Measurements from ENCODE around the gene NR1D1. TPM values are rescaled to one million over a fixed set of nuclear protein-coding genes. Genes with fewer than 3 reads are reported as not detected.

Gene NR1D1
- polyA plus RNA-seq, 1 donor (not counting 4 experiments of a cell fraction or from before 2014, with no cell fraction given): 1.0 TPM

DNA sequence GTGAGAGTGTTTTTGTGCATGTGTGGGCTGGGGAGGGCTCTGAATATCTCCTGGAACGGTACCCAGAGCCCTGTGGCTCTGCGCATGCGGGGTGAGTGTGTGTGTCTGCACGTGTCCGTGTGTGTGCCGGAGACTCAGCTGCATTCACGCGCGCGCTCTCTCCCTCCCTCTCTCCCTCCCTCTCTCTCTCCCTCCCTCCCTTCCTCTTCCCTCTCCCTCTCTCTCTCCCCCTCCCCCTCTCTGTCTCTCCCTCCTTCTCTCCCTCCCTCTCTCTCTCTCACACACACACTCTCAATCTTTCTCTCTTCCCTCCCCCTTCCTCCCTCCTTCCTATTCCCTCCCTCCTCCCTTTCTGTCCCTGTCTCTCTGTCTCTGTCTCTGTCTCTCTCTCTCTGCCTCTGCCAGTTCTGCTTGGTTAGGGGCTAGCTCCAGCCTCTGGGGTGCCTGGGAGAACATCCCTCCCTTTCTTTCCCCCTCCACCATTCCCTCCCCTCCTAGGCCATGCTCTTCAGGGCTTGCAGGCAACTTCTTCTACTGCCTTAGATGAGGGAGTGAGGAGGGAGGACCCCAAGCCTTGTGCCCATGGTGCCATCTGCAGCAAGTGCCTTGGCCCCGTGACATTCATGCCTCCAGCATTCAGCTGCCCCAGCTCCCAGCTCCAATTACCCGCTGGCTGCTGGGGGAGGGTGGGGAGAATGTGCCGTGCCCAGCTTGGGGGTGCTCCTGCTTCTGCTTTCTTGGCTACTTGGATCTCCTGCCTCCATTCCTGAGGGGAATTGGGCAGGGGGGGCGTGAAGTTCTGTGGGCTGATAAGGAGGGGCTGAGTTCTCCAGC lies 31.3 kb downstream of the NR1D1 start:
- FAIRE-seq (peak; percentile 88), DNase-seq (ENCODE audit: low read depth, low spot score) (peak; percentile 75)
- no peaks in the 10 kb centered on the region for H4K20me1 ChIP-seq (ENCODE audit: control insufficient read depth, extremely low read depth, insufficient read depth, low read length)
- no peaks in the 10 kb centered on the region for H3K79me2 ChIP-seq (ENCODE audit: control insufficient read depth, insufficient read depth, low read length)
- dilution Hi-C loops (cut with MboI; ENCODE audit: extremely low pct_ligation_motif_present, low sequenced_read_pairs): no loop called here
- TF ChIP-seq, protein P1, sequence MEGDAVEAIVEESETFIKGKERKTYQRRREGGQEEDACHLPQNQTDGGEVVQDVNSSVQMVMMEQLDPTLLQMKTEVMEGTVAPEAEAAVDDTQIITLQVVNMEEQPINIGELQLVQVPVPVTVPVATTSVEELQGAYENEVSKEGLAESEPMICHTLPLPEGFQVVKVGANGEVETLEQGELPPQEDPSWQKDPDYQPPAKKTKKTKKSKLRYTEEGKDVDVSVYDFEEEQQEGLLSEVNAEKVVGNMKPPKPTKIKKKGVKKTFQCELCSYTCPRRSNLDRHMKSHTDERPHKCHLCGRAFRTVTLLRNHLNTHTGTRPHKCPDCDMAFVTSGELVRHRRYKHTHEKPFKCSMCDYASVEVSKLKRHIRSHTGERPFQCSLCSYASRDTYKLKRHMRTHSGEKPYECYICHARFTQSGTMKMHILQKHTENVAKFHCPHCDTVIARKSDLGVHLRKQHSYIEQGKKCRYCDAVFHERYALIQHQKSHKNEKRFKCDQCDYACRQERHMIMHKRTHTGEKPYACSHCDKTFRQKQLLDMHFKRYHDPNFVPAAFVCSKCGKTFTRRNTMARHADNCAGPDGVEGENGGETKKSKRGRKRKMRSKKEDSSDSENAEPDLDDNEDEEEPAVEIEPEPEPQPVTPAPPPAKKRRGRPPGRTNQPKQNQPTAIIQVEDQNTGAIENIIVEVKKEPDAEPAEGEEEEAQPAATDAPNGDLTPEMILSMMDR (optimal IDR thresholded peaks at IDR 0.05 in 1 of 3, IDR thresholded peaks at IDR 0.05 in 1 of 3, conservative IDR thresholded peaks at IDR 0.05 in 1 of 3; ENCODE audit: extremely low read depth in 1 of 3, insufficient read depth in 2 of 3, low read length in 3 of 3): no peak
- TF ChIP-seq EZH2 (IDR thresholded peaks at IDR 0.05; ENCODE audit: low read length): no peak
- H3K9me3 ChIP-seq (ENCODE audit: control insufficient read depth, low read depth, low read length): no peaks in the 10 kb centered on the region
- H3K9me1 ChIP-seq (ENCODE audit: control insufficient read depth, extremely low read depth, insufficient read depth, low read length): no peaks in the 10 kb centered on the region
- H2AFZ ChIP-seq (ENCODE audit: control insufficient read depth, low read length): peak overlapping the region; percentile 83
- peaks cover 60% of the 10 kb centered on the region for H3K4me1 ChIP-seq (ENCODE audit: control insufficient read depth, extremely low read depth, insufficient read depth, low read length)
- no peaks in the 10 kb centered on the region for H3K27me3 ChIP-seq (ENCODE audit: control insufficient read depth, extremely low read depth, insufficient read depth, low read length)
- peak overlapping the region; percentile 89 for H3K4me2 ChIP-seq (ENCODE audit: control insufficient read depth, extremely low read depth, insufficient read depth, low read depth, low read length)
- H3K27ac ChIP-seq (ENCODE audit: control insufficient read depth, insufficient read depth, low read length): peak overlapping the region; percentile 73
- H3K36me3 ChIP-seq (ENCODE audit: control insufficient read depth in 2 of 2, extremely low read depth in 1 of 2, insufficient read depth in 2 of 2, low read length in 2 of 2): no peaks in the 10 kb centered on the region
- peak overlapping the region; percentile 72 for H3K9ac ChIP-seq (ENCODE audit: control insufficient read depth, extremely low read depth, insufficient read depth, low read length)
- peak overlapping the region in 2 of 3 experiments; percentile 43 to 50 for H3K4me3 ChIP-seq (ENCODE audit: control insufficient read depth in 2 of 3, extremely low read depth in 1 of 3, insufficient read depth in 2 of 3, low read depth in 1 of 3, low read length in 3 of 3)

DNA sequence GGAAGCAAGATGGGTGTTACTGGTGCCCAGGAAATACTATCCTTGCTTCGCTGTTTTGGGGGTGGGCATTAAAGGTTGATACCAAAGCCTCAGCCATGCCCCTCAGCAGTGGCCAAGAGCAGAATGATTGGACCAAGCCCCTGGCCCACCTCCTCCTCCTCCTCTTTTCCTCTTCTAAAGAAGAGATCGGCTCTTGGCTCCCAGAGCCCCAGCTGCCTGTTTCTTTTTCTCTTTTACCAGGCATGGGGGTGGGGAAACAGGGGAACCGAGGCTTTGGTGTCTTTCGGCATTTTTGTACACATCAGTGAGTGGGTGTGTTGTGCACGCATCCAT lies 31.8 kb downstream of the NR1D1 start:
- no peaks in the 10 kb centered on the region for H3K9me3 ChIP-seq (ENCODE audit: control insufficient read depth, low read depth, low read length)
- peak overlapping the region; percentile 72 for H3K9ac ChIP-seq (ENCODE audit: control insufficient read depth, extremely low read depth, insufficient read depth, low read length)
- H3K9me1 ChIP-seq (ENCODE audit: control insufficient read depth, extremely low read depth, insufficient read depth, low read length): no peaks in the 10 kb centered on the region
- no peaks in the 10 kb centered on the region for H3K79me2 ChIP-seq (ENCODE audit: control insufficient read depth, insufficient read depth, low read length)
- H3K4me1 ChIP-seq (ENCODE audit: control insufficient read depth, extremely low read depth, insufficient read depth, low read length): peaks cover 66% of the 10 kb centered on the region
- peak overlapping the region; percentile 89 for H3K4me2 ChIP-seq (ENCODE audit: control insufficient read depth, extremely low read depth, insufficient read depth, low read depth, low read length)
- peak overlapping the region; percentile 83 for H2AFZ ChIP-seq (ENCODE audit: control insufficient read depth, low read length)
- TF ChIP-seq, protein P1 (optimal IDR thresholded peaks at IDR 0.05 in 1 of 3, IDR thresholded peaks at IDR 0.05 in 1 of 3, conservative IDR thresholded peaks at IDR 0.05 in 1 of 3; ENCODE audit: extremely low read depth in 1 of 3, insufficient read depth in 2 of 3, low read length in 3 of 3): no peak
- TF ChIP-seq EZH2 (IDR thresholded peaks at IDR 0.05; ENCODE audit: low read length): no peak
- H4K20me1 ChIP-seq (ENCODE audit: control insufficient read depth, extremely low read depth, insufficient read depth, low read length): no peaks in the 10 kb centered on the region
- peak overlapping the region; percentile 73 for H3K27ac ChIP-seq (ENCODE audit: control insufficient read depth, insufficient read depth, low read length)
- peak overlapping the region in 2 of 3 experiments; percentile 43 to 50 for H3K4me3 ChIP-seq (ENCODE audit: control insufficient read depth in 2 of 3, extremely low read depth in 1 of 3, insufficient read depth in 2 of 3, low read depth in 1 of 3, low read length in 3 of 3)
- FAIRE-seq (no peak), DNase-seq (ENCODE audit: low read depth, low spot score) (no peak)
- H3K27me3 ChIP-seq (ENCODE audit: control insufficient read depth, extremely low read depth, insufficient read depth, low read length): no peaks in the 10 kb centered on the region
- dilution Hi-C loops (cut with MboI; ENCODE audit: extremely low pct_ligation_motif_present, low sequenced_read_pairs): no loop called here
- H3K36me3 ChIP-seq (ENCODE audit: control insufficient read depth in 2 of 2, extremely low read depth in 1 of 2, insufficient read depth in 2 of 2, low read length in 2 of 2): no peaks in the 10 kb centered on the region
